HFFc6 (cell line): ENCODE results near the gene SEPTIN1. TPM values are rescaled to one million over a fixed set of nuclear protein-coding genes. Genes with fewer than 3 reads are reported as not detected.

Source experiments
- DNase-seq: peaks from one replicate; pipeline ENCODE4 v3.0.0-alpha.2; 2018
- H3K27ac Mint-ChIP-seq: 2 replicates; pipeline ENCODE4 v1.8.0; 2020; ENCODE audit warnings: mild to moderate bottlenecking, mixed read lengths
- H3K27me3 Mint-ChIP-seq: 2 replicates; pipeline ENCODE4 v1.8.0; 2021; ENCODE audit warnings: mild to moderate bottlenecking, moderate library complexity, mixed read lengths; ENCODE audit not compliant: insufficient read depth
- H3K36me3 Mint-ChIP-seq: 2 replicates; pipeline ENCODE4 v1.8.0; 2021; ENCODE audit warnings: low read depth, mixed read lengths
- H3K4me1 Mint-ChIP-seq: 2 replicates; pipeline ENCODE4 v1.8.0; 2020; ENCODE audit warnings: low read depth, mixed read lengths
- H3K4me3 Mint-ChIP-seq: 2 replicates; pipeline ENCODE4 v1.8.0; 2020; ENCODE audit warnings: mild to moderate bottlenecking, moderate library complexity, mixed read lengths
- H3K9me3 Mint-ChIP-seq: 2 replicates; pipeline ENCODE4 v1.8.0; 2020; ENCODE audit warnings: mild to moderate bottlenecking, mixed read lengths
- total RNA-seq, 6 experiments: library from RNA; stranded (reverse); fragmentation: NEBNext Ultra II Directional; extraction: Animal tissue kit (Norgen Biotek cat#: 25700); gene quantifications; 2 replicates in 1 of 6; 3 replicates in 5 of 6; pipeline ENCODE4 v1.2.3, GENCODE V29; 2021
- TF ChIP-seq, protein P1 (sequence below): fragments of 200-600 bp; sonication (generic); IDR thresholded peaks from 2 replicates; pipeline ENCODE4 v1.5.0; 2021; ENCODE audit warnings: antibody characterized with exemption, mild to moderate bottlenecking

Gene SEPTIN1
- total RNA-seq, 6 experiments from 2014 or later: 1.5 to 2.8 (median 1.8) TPM

- H3K36me3 Mint-ChIP-seq: no peaks in the 10 kb centered on the region
- DNase-seq: no peak
- peaks cover 32% of the 10 kb centered on the region for H3K4me1 Mint-ChIP-seq
- no peaks in the 10 kb centered on the region for H3K9me3 Mint-ChIP-seq
- H3K27ac Mint-ChIP-seq: peak overlapping the region; percentile 91
- H3K4me3 Mint-ChIP-seq: peak overlapping the region; percentile 91
- H3K27me3 Mint-ChIP-seq: no peaks in the 10 kb centered on the region; the same call in 1 of the 2 replicates
- TF ChIP-seq, protein P1, sequence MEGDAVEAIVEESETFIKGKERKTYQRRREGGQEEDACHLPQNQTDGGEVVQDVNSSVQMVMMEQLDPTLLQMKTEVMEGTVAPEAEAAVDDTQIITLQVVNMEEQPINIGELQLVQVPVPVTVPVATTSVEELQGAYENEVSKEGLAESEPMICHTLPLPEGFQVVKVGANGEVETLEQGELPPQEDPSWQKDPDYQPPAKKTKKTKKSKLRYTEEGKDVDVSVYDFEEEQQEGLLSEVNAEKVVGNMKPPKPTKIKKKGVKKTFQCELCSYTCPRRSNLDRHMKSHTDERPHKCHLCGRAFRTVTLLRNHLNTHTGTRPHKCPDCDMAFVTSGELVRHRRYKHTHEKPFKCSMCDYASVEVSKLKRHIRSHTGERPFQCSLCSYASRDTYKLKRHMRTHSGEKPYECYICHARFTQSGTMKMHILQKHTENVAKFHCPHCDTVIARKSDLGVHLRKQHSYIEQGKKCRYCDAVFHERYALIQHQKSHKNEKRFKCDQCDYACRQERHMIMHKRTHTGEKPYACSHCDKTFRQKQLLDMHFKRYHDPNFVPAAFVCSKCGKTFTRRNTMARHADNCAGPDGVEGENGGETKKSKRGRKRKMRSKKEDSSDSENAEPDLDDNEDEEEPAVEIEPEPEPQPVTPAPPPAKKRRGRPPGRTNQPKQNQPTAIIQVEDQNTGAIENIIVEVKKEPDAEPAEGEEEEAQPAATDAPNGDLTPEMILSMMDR: no peak
Observed at GRCh38 chr16:30394592-30395154, 12.3 kb upstream of the SEPTIN1 start.

DNA sequence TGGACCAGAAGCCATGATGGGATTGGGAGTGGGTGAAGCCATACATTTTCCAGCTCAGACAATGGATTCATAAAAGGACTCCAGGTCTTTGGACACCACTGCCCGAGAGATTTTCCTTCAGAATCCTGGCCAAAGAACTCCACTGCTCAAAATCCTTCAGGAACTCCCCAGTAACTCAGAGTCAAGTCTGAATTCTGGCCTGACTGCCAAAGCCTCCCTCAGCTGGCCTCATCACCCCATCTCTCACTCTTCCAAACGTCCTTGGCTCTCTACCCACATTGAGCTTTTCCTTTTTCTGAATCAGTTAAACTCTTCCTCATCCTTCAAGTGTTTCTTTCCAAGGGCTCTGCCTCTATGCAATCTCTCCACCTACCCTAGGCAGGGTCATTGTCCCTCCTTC lies 1.2 kb upstream of the SEPTIN1 start:
- Mint-ChIP-seq H3K9me3 (no peaks in the 10 kb centered on the region), H3K4me3 (no peak overlapping the region; the same call in 1 of the 2 replicates), H3K4me1 (peaks cover 12% of the 10 kb centered on the region), H3K27me3 (no peaks in the 10 kb centered on the region), H3K36me3 (peaks cover 5% of the 10 kb centered on the region), H3K27ac (no peak overlapping the region)
- TF ChIP-seq, protein P1: no peak
- DNase-seq: no peak

DNA sequence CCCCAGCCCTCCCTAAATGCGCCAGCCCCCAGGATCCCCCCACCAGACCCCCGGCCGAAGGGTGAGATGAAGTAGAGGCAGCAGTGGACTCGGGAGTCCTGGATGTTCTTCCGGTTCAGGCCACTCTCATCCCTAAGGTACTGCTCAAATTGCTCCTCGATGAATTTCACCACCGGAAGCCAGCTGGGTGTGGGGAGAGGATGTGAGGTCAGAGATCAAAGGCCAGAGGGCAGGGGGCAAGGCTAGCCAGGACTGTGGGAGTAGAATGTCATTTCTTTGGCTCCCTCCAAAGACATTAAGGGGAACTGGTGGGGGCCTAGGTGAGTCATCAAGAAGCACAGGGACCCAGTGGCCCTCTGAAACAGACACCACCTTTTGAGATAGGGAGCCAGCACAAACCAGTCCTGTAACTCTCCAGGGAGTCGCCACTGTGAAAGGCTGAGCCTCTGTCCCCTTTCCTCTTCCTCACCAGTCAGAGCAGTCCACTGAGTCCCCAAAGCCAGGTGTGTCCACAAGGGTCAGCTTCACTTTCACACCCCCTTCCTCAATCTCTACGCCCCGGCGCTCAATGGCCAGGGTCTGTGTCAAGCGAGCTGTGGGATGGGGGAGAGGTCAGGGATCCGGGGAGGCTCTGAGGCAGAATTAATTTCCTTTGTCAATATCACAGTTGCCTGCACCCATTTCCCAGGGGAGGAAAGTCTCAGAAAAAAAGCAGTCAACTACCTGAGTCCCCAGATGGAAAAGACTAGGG lies 895 bp downstream of the SEPTIN1 start:
- peaks cover 5% of the 10 kb centered on the region for H3K36me3 Mint-ChIP-seq
- TF ChIP-seq, protein P1: no peak
- no peak overlapping the region for H3K4me3 Mint-ChIP-seq
- no peaks in the 10 kb centered on the region; the same call in 1 of the 2 replicates for H3K27me3 Mint-ChIP-seq
- peaks cover 24% of the 10 kb centered on the region for H3K4me1 Mint-ChIP-seq
- H3K9me3 Mint-ChIP-seq: no peaks in the 10 kb centered on the region
- no peak overlapping the region for H3K27ac Mint-ChIP-seq
- DNase-seq: no peak

GRCh38 chr16:30380803-30381208 lies 1.6 kb downstream of the SEPTIN1 start:
- Mint-ChIP-seq H3K36me3 (peaks cover 5% of the 10 kb centered on the region), H3K4me1 (peaks cover 24% of the 10 kb centered on the region), H3K9me3 (no peaks in the 10 kb centered on the region), H3K4me3 (no peak overlapping the region), H3K27me3 (no peaks in the 10 kb centered on the region; the same call in 1 of the 2 replicates), H3K27ac (no peak overlapping the region)
- TF ChIP-seq, protein P1: no peak
- DNase-seq: no peak

DNA sequence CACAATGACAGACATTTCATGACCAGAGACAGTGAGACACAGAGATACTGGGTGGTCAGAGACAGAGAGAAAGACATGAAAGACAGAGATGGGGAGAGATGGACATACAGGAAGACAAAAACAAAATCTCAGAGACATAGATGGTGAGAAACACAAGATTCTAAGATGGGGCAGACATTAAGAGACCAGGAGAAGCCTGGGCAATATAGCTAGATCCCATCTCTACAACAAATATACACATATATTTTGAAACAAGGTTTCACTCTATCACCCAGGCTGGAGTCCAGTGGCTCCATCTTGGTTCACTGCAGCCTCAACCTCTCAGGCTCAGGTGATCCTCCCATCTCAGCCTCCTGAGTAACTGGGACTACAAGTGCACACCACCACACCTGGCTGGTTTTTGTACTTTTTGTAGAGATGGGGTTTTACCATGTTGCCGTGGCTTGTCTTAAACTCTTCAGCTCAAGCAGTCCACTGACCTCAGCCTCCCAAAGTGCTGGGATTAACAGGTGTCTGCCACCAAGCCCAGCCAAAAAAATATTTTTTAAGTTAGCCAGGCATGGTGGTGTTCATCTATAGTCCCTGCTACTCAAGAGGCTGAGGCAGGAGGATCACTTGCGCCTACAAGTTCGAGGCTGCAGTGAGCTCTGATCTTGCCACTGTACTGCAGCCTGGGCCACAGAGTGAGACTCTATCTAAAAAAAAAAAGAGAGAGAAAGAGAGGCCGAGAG lies 2.1 kb downstream of the SEPTIN1 start:
- Mint-ChIP-seq H3K27me3 (no peaks in the 10 kb centered on the region; the same call in 1 of the 2 replicates), H3K27ac (no peak overlapping the region), H3K4me1 (peaks cover 24% of the 10 kb centered on the region), H3K4me3 (peak overlapping the region; percentile 97), H3K9me3 (no peaks in the 10 kb centered on the region), H3K36me3 (peaks cover 5% of the 10 kb centered on the region)
- TF ChIP-seq, protein P1: no peak
- DNase-seq: no peak
